Astrocyte (in vitro differentiated cells and primary cell): ENCODE data around the gene ABT1. TPM values are rescaled to one million over a fixed set of nuclear protein-coding genes. Genes with fewer than 3 reads are reported as not detected.

Experiments
- DNase-seq: peaks from one replicate; pipeline ENCODE4 v3.0.0-alpha.2; 2010; ENCODE audit warnings: low read depth
- FAIRE-seq: peaks from 2 replicates; lab custom pipeline; 2011; peaks lifted over from hg19 to GRCh38; lab: Jason Lieb, UNC
- H2AFZ ChIP-seq: 2 replicates; pipeline ENCODE4 v1.6.0; 2012; ENCODE audit warnings: low read depth, low read length, inconsistent platforms
- H3K27ac ChIP-seq: 2 replicates; pipeline ENCODE4 v1.5.1; 2011; ENCODE audit warnings: low read depth, low read length, inconsistent platforms
- H3K27me3 ChIP-seq: 2 replicates; pipeline ENCODE4 v1.6.0; 2011; ENCODE audit warnings: low read length, inconsistent platforms; ENCODE audit not compliant: insufficient read depth
- H3K36me3 ChIP-seq: 2 replicates; pipeline ENCODE4 v1.5.1; 2011; ENCODE audit warnings: low read length, inconsistent platforms; ENCODE audit not compliant: insufficient read depth
- H3K4me1 ChIP-seq: 2 replicates; pipeline ENCODE4 v1.5.1; 2011; ENCODE audit warnings: low read length, inconsistent platforms; ENCODE audit not compliant: insufficient read depth
- H3K4me2 ChIP-seq: 2 replicates; pipeline ENCODE4 v1.6.0; 2012; ENCODE audit warnings: low read length, inconsistent platforms
- H3K4me3 ChIP-seq: 2 replicates; pipeline ENCODE4 v1.5.1; 2011; ENCODE audit warnings: low read depth, mild to moderate bottlenecking, low read length, inconsistent platforms; ENCODE audit not compliant: insufficient read depth
- H3K79me2 ChIP-seq: 2 replicates; pipeline ENCODE4 v1.6.0; 2012; ENCODE audit warnings: mild to moderate bottlenecking, low read length, inconsistent platforms; ENCODE audit not compliant: insufficient read depth
- H3K9ac ChIP-seq: 2 replicates; pipeline ENCODE4 v1.6.0; 2012; ENCODE audit warnings: mild to moderate bottlenecking, low read length, inconsistent platforms
- H3K9me3 ChIP-seq: 2 replicates; pipeline ENCODE4 v1.5.1; 2012; ENCODE audit warnings: low read depth, mild to moderate bottlenecking, low read length, inconsistent platforms; ENCODE audit not compliant: insufficient read depth
- H4K20me1 ChIP-seq: 2 replicates; pipeline ENCODE4 v1.6.0; 2012; ENCODE audit warnings: low read length, inconsistent platforms; ENCODE audit not compliant: insufficient read depth
- H3K27ac Mint-ChIP-seq: one replicate; pipeline ENCODE4 v1.8.0; 2021; ENCODE audit warnings: mild to moderate bottlenecking, mixed read lengths; ENCODE audit not compliant: unreplicated experiment
- H3K27me3 Mint-ChIP-seq: one replicate; pipeline ENCODE4 v1.8.0; 2021; ENCODE audit warnings: low read depth, mixed read lengths; ENCODE audit not compliant: unreplicated experiment
- H3K36me3 Mint-ChIP-seq: one replicate; pipeline ENCODE4 v1.8.0; 2021; ENCODE audit warnings: low read depth, mixed read lengths; ENCODE audit not compliant: unreplicated experiment
- H3K4me1 Mint-ChIP-seq: one replicate; pipeline ENCODE4 v1.8.0; 2021; ENCODE audit warnings: low read depth, mixed read lengths; ENCODE audit not compliant: unreplicated experiment
- H3K4me3 Mint-ChIP-seq: one replicate; pipeline ENCODE4 v1.8.0; 2021; ENCODE audit warnings: mild to moderate bottlenecking, moderate library complexity, mixed read lengths; ENCODE audit not compliant: unreplicated experiment
- H3K9me3 Mint-ChIP-seq: one replicate; pipeline ENCODE4 v1.8.0; 2021; ENCODE audit warnings: mild to moderate bottlenecking, mixed read lengths; ENCODE audit not compliant: unreplicated experiment
- EZH2 ChIP-seq: IDR thresholded peaks from 2 replicates; pipeline ENCODE4 v1.6.1; 2012; ENCODE audit warnings: mild to moderate bottlenecking, low read length, inconsistent platforms; ENCODE audit not compliant: insufficient read depth
- total RNA-seq: library from RNA; stranded (reverse); gene quantifications from 2 replicates; pipeline ENCODE4 v1.2.1, GENCODE V29; 2021
- TF ChIP-seq, protein P1 (sequence below): IDR thresholded peaks from 2 replicates; pipeline ENCODE4 v1.5.1; 2011; ENCODE audit warnings: low read depth, mild to moderate bottlenecking, inconsistent platforms, low read length, moderate library complexity; ENCODE audit not compliant: insufficient read depth

Gene ABT1
- total RNA-seq, 1 donor from 2014 or later: 17.3 TPM

DNA sequence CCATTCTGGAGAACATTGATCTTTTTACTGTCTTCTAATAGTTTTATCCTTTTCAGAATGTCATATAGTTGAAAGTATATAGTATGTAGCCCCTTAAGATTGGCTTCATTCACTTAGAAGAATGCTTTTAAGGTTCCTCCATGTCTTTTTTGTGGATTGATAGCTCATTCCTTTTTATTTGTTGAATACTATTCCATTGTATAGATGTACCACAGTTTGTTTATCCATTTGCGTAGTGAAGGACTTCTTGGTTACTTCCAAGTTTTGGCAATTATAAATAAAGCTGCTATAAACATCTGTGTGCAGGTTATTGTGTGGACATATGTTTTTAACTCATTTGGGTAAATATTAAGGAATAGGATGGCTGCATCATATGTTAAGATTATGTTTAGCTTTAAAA lies 27.8 kb downstream of the ABT1 start:
- Mint-ChIP-seq H3K27ac (no peak overlapping the region), H3K36me3 (peaks cover 2% of the 10 kb centered on the region), H3K4me3 (no peak overlapping the region), H3K4me1 (no peaks in the 10 kb centered on the region), H3K27me3 (no peaks in the 10 kb centered on the region), H3K9me3 (peaks cover 4% of the 10 kb centered on the region)
- Histone ChIP-seq H3K4me2 (no peak overlapping the region), H3K27ac (no peak overlapping the region), H3K36me3 (no peaks in the 10 kb centered on the region), H3K9me3 (no peaks in the 10 kb centered on the region), H3K4me1 (no peaks in the 10 kb centered on the region), H3K4me3 (no peak overlapping the region), H4K20me1 (no peaks in the 10 kb centered on the region), H2AFZ (no peak overlapping the region), H3K79me2 (no peaks in the 10 kb centered on the region), H3K27me3 (no peaks in the 10 kb centered on the region), H3K9ac (no peak overlapping the region)
- TF ChIP-seq EZH2: no peak
- TF ChIP-seq, protein P1, sequence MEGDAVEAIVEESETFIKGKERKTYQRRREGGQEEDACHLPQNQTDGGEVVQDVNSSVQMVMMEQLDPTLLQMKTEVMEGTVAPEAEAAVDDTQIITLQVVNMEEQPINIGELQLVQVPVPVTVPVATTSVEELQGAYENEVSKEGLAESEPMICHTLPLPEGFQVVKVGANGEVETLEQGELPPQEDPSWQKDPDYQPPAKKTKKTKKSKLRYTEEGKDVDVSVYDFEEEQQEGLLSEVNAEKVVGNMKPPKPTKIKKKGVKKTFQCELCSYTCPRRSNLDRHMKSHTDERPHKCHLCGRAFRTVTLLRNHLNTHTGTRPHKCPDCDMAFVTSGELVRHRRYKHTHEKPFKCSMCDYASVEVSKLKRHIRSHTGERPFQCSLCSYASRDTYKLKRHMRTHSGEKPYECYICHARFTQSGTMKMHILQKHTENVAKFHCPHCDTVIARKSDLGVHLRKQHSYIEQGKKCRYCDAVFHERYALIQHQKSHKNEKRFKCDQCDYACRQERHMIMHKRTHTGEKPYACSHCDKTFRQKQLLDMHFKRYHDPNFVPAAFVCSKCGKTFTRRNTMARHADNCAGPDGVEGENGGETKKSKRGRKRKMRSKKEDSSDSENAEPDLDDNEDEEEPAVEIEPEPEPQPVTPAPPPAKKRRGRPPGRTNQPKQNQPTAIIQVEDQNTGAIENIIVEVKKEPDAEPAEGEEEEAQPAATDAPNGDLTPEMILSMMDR: no peak
- FAIRE-seq (no peak), DNase-seq (no peak)

DNA sequence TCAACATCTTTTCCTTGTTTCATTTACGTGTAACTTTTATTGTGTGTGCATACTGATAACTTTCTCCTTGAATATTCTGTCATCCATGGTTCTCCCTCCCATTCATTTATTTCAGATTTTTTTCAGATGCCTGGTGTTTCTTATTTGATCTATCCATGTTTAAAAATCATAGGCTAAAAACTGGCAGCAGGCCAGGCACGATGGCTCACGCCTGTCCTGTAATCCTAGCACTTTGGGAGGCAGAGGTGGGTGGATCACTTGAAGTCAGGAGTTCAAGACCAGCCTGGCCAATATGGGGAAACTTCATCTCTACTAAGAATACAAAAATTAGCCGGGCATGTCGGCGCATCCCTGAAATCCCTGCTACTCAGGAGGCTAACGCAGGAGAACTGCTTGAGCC lies 31.1 kb downstream of the ABT1 start:
- Histone ChIP-seq H3K36me3 (no peaks in the 10 kb centered on the region), H3K9ac (no peak overlapping the region), H3K4me1 (no peaks in the 10 kb centered on the region), H3K4me2 (no peak overlapping the region), H2AFZ (no peak overlapping the region), H3K27me3 (no peaks in the 10 kb centered on the region), H4K20me1 (no peaks in the 10 kb centered on the region), H3K27ac (no peak overlapping the region), H3K4me3 (no peak overlapping the region), H3K9me3 (no peaks in the 10 kb centered on the region), H3K79me2 (no peaks in the 10 kb centered on the region)
- H3K27me3 Mint-ChIP-seq: no peaks in the 10 kb centered on the region
- peaks cover 16% of the 10 kb centered on the region for H3K9me3 Mint-ChIP-seq
- no peak for DNase-seq
- no peak overlapping the region for H3K4me3 Mint-ChIP-seq
- H3K27ac Mint-ChIP-seq: no peak overlapping the region
- peaks cover 11% of the 10 kb centered on the region for H3K36me3 Mint-ChIP-seq
- TF ChIP-seq, protein P1: no peak
- no peak for TF ChIP-seq EZH2
- H3K4me1 Mint-ChIP-seq: no peaks in the 10 kb centered on the region
- FAIRE-seq: no peak

DNA sequence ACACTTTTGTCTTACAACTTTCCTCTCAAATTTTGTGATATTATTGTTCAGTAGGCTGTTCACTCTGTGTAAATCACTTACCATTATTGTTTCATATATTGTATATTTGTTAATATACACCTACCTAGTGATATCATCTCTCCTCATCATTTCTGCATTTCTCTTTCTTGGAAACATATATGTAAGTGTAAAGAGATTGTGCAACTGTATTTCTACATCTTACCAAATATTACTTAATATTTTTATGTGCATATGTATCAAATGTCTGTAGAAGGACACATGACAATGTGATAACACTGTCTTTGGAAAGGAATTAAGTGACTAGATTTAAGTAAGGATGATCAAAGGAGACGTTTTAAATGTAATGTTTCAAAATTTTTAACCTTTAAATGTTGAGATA lies 32.6 kb downstream of the ABT1 start:
- no peaks in the 10 kb centered on the region for H4K20me1 ChIP-seq
- H3K27me3 Mint-ChIP-seq: no peaks in the 10 kb centered on the region
- FAIRE-seq (no peak), DNase-seq (no peak)
- no peak overlapping the region for H3K9ac ChIP-seq
- TF ChIP-seq EZH2: no peak
- TF ChIP-seq, protein P1: no peak
- no peaks in the 10 kb centered on the region for H3K27me3 ChIP-seq
- no peaks in the 10 kb centered on the region for H3K79me2 ChIP-seq
- peaks cover 25% of the 10 kb centered on the region for H3K36me3 Mint-ChIP-seq
- no peak overlapping the region for H3K27ac Mint-ChIP-seq
- H3K9me3 Mint-ChIP-seq: peaks cover 26% of the 10 kb centered on the region
- no peak overlapping the region for H2AFZ ChIP-seq
- no peaks in the 10 kb centered on the region for H3K9me3 ChIP-seq
- H3K27ac ChIP-seq: no peak overlapping the region
- peaks cover 8% of the 10 kb centered on the region for H3K36me3 ChIP-seq
- H3K4me3 Mint-ChIP-seq: no peak overlapping the region
- no peaks in the 10 kb centered on the region for H3K4me1 ChIP-seq
- H3K4me2 ChIP-seq: no peak overlapping the region
- H3K4me3 ChIP-seq: no peak overlapping the region
- no peaks in the 10 kb centered on the region for H3K4me1 Mint-ChIP-seq
